Measurements from ENCODE around the gene TRAF3IP1. TPM values are rescaled to one million over a fixed set of nuclear protein-coding genes. Genes with fewer than 3 reads are reported as not detected.

TRAF3IP1 gene
- total RNA-seq, 1 donor from 2014 or later: 19.3 TPM

DNA sequence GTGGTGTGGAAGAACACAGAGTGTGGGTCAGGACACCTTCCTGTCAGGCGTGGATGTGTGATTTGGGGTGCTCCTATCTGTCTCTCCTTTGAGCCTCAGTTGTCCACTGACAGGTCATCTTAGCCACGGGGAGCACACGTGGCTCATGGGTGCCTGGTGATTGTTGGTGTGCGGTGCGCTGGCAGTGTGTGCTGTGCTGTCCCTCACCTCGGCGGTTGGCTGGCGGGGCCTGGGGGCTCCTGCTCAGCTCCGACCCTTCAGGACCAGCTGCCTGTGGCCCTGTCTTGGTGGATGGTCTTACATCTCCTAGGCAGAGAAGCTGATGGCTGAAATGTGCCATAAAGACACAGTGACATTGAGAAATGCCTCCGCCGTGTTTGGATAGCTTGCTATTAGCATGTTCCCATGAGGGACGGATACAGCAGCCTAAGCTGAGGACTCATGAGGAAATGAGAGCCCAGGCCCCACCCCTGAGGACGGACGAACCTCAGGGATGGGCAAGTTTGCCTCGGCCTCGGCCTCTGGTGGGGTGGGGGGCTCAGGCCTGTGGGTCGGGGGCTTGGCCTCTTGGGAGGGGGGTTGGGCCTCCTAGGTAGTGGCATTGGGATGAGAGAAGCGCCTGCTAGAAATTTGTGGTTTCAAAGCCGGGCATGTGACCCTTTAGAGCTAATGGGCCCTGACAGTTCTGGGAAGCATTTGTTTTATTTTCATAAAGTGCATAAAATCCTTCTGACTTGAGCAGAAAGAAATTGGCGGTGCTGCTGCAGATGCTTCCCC is 86.1 kb downstream of the TRAF3IP1 start:
- TF ChIP-seq CTCF (conservative IDR thresholded peaks at IDR 0.05): no peak
- H3K9me3 Mint-ChIP-seq: no peaks in the 10 kb centered on the region
- H3K4me3 Mint-ChIP-seq: no peak overlapping the region
- H3K27ac Mint-ChIP-seq (ENCODE audit: unreplicated experiment): no peak overlapping the region
- H3K36me3 Mint-ChIP-seq (ENCODE audit: low read depth): peaks cover 6% of the 10 kb centered on the region
- H3K27me3 Mint-ChIP-seq (ENCODE audit: low read depth): no peaks in the 10 kb centered on the region
- no peak for DNase-seq (ENCODE audit: low read depth, low spot score)
- H3K4me1 Mint-ChIP-seq: no peaks in the 10 kb centered on the region

GRCh38 chr2:238406998-238407285 is 86.6 kb downstream of the TRAF3IP1 start:
- Mint-ChIP-seq H3K36me3 (ENCODE audit: low read depth) (peaks cover 4% of the 10 kb centered on the region), H3K9me3 (no peaks in the 10 kb centered on the region), H3K4me3 (no peak overlapping the region), H3K27me3 (ENCODE audit: low read depth) (no peaks in the 10 kb centered on the region), H3K27ac (ENCODE audit: unreplicated experiment) (no peak overlapping the region), H3K4me1 (no peaks in the 10 kb centered on the region)
- TF ChIP-seq CTCF (conservative IDR thresholded peaks at IDR 0.05): no peak
- no peak for DNase-seq (ENCODE audit: low read depth, low spot score)

- no peak for DNase-seq (ENCODE audit: low read depth, low spot score)
- H3K36me3 Mint-ChIP-seq (ENCODE audit: low read depth): peaks cover 4% of the 10 kb centered on the region
- H3K27me3 Mint-ChIP-seq (ENCODE audit: low read depth): no peaks in the 10 kb centered on the region
- H3K4me1 Mint-ChIP-seq: no peaks in the 10 kb centered on the region
- H3K4me3 Mint-ChIP-seq: no peak overlapping the region
- H3K9me3 Mint-ChIP-seq: no peaks in the 10 kb centered on the region
- TF ChIP-seq CTCF (conservative IDR thresholded peaks at IDR 0.05): no peak
- H3K27ac Mint-ChIP-seq (ENCODE audit: unreplicated experiment): peak overlapping the region; percentile 6
Measured at GRCh38 chr2:238407566-238407965, 87.2 kb downstream of the TRAF3IP1 start.

GRCh38 chr2:238408615-238409340 is 88.5 kb downstream of the TRAF3IP1 start:
- no peak overlapping the region for H3K4me3 Mint-ChIP-seq
- H3K9me3 Mint-ChIP-seq: no peaks in the 10 kb centered on the region
- no peak overlapping the region for H3K27ac Mint-ChIP-seq (ENCODE audit: unreplicated experiment)
- no peaks in the 10 kb centered on the region for H3K27me3 Mint-ChIP-seq (ENCODE audit: low read depth)
- H3K36me3 Mint-ChIP-seq (ENCODE audit: low read depth): peaks cover 4% of the 10 kb centered on the region
- H3K4me1 Mint-ChIP-seq: no peaks in the 10 kb centered on the region
- TF ChIP-seq CTCF (conservative IDR thresholded peaks at IDR 0.05): no peak
- DNase-seq (ENCODE audit: low read depth, low spot score): no peak

DNA sequence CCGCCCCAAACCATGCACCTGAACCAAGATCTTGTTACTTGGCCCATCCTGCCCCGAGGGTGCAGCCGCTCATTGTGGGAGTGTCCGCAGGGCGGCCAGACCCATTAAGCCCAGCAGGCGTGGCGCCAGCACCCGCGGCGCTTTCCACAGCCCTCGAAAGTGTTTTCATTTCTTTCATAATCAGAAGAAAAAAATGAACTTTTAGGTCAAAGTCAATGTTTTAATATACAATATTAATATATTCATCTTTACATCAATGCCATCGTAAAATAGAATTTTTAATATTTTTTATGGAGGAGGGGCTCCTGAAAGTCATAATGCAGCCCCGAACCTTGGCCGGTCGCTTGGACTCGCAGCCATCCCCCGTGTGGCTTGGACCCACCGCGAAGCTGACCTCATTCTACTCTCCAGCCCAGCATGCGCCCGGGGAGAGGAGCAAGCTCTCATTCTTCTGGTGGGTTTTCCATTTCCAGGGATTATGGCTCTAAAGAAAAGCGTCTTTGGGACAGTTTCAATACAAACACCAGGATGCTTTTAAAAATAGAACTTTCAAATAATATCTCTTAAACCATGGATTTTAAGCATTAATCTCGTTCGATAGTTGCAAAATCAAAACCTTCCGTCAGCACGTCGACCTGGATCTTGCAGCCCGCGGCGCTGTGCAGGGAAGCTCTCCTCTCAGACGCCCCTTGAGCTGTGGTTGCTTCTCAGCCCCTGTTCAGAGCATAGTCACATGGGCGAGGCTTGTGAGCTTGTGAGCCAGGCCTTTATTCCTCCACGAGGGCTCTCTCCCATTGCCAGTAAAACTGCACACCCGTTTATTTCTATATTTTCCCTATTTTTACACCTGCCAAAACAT is 89.3 kb downstream of the TRAF3IP1 start:
- no peak for DNase-seq (ENCODE audit: low read depth, low spot score)
- TF ChIP-seq CTCF (conservative IDR thresholded peaks at IDR 0.05): no peak
- H3K36me3 Mint-ChIP-seq (ENCODE audit: low read depth): peaks cover 4% of the 10 kb centered on the region
- no peaks in the 10 kb centered on the region for H3K4me1 Mint-ChIP-seq
- H3K27me3 Mint-ChIP-seq (ENCODE audit: low read depth): no peaks in the 10 kb centered on the region
- H3K4me3 Mint-ChIP-seq: no peak overlapping the region
- H3K9me3 Mint-ChIP-seq: no peaks in the 10 kb centered on the region
- no peak overlapping the region for H3K27ac Mint-ChIP-seq (ENCODE audit: unreplicated experiment)
